T-helper 17 cell (primary cell): ENCODE results near the gene GSG1L. TPM values are rescaled to one million over a fixed set of nuclear protein-coding genes. Genes with fewer than 3 reads are reported as not detected.

ENCODE experiments used
- ATAC-seq: fragments of 150-1000 bp; cut with Tn5 transposase; 2 replicates; pipeline ENCODE4 v1.10.0; 2021; ENCODE audit warnings: mild to moderate bottlenecking, moderate library complexity
- DNase-seq, 3 donors: peaks; one replicate each; pipeline versions ENCODE4 v3.0.0 to v3.0.0-alpha.2; 2020 to 2021
- H3K9me3 ChIP-seq: one replicate; pipeline ENCODE4 v1.7.0; 2013; ENCODE audit warnings: low read length, mild to moderate bottlenecking; ENCODE audit not compliant: control insufficient read depth, poor library complexity, severe bottlenecking
- H3K27ac Mint-ChIP-seq: one replicate; pipeline ENCODE4 v1.8.0; 2022; ENCODE audit warnings: mild to moderate bottlenecking, moderate library complexity, mixed read lengths
- H3K27me3 Mint-ChIP-seq: one replicate; pipeline ENCODE4 v1.8.0; 2022; ENCODE audit warnings: mixed read lengths
- H3K36me3 Mint-ChIP-seq: one replicate; pipeline ENCODE4 v1.8.0; 2022; ENCODE audit warnings: low read depth, mixed read lengths
- H3K4me1 Mint-ChIP-seq: one replicate; pipeline ENCODE4 v1.8.0; 2022; ENCODE audit warnings: mild to moderate bottlenecking, mixed read lengths
- H3K4me3 Mint-ChIP-seq: one replicate; pipeline ENCODE4 v1.8.0; 2022; ENCODE audit warnings: mild to moderate bottlenecking, moderate library complexity, mixed read lengths
- total RNA-seq, 4 donors: library from RNA in 2 of 4; stranded (reverse) in 2 of 4; gene quantifications; one replicate each; pipeline ENCODE4 v1.2.3 and lab custom pipeline; 2022 to 2026

Gene GSG1L
- total RNA-seq, 2 donors from 2014 or later = not detected

- H3K4me3 Mint-ChIP-seq = no peak overlapping the region
These were observed 93.9 kb downstream of the GSG1L start for GRCh38 chr16:27969574-27969973.

DNA sequence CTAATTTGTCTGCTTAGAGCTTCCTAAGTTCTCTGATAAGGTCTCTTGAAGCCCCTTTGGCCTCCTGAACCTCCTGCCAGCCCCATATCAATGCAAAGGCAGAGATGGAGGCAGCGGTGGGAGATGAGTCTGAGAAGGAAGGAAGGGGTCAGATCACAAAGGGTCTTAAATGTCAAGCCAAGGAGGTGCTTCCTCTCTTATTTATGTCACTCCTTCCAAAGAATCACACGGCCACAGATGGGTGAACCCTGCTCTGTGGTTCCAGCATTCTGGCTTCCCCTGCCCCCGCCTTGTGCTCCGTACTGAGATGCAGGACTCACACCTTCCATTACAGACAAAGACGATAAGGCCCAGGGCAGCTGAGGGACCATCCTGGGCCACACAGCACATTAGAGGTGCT lies 96.3 kb downstream of the GSG1L start:
- ATAC-seq (no peak), DNase-seq (no peak)
- H3K27ac Mint-ChIP-seq = no peak overlapping the region
- H3K4me3 Mint-ChIP-seq = no peak overlapping the region
- peaks cover 4% of the 10 kb centered on the region for H3K36me3 Mint-ChIP-seq
- no peaks in the 10 kb centered on the region for H3K9me3 ChIP-seq
- no peaks in the 10 kb centered on the region for H3K4me1 Mint-ChIP-seq
- peaks cover 39% of the 10 kb centered on the region for H3K27me3 Mint-ChIP-seq

More at GRCh38 chr16:27969574-27969973, 93.9 kb downstream of the GSG1L start:
- DNase-seq (no peak), ATAC-seq (no peak)
- no peaks in the 10 kb centered on the region for H3K4me1 Mint-ChIP-seq
- H3K9me3 ChIP-seq = no peaks in the 10 kb centered on the region
- no peak overlapping the region for H3K27ac Mint-ChIP-seq
- H3K27me3 Mint-ChIP-seq = peaks cover 24% of the 10 kb centered on the region
- peaks cover 4% of the 10 kb centered on the region for H3K36me3 Mint-ChIP-seq

DNA sequence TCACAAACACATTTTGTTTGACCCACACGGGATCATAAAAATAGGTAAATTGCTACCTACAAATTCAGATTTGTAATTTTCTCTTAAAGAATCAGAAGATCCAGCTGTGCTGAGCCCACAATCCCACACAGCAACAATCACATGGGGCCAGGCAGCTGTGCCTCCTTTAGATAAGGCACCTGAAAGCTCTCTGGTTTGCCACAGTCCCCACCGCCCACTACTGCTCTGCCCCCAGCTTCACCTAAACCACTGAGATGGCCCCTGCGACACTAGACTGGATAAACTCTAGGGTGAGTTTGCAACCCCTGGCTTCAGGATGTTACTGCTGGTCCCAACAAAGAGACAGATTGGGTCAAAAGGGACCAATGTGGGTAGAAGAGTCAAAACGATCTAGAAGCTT lies 96.8 kb downstream of the GSG1L start:
- DNase-seq (no peak), ATAC-seq (no peak)
- Mint-ChIP-seq H3K4me3 (no peak overlapping the region), H3K4me1 (no peaks in the 10 kb centered on the region), H3K27me3 (peaks cover 39% of the 10 kb centered on the region), H3K27ac (no peak overlapping the region), H3K36me3 (peaks cover 4% of the 10 kb centered on the region)
- no peaks in the 10 kb centered on the region for H3K9me3 ChIP-seq

DNA sequence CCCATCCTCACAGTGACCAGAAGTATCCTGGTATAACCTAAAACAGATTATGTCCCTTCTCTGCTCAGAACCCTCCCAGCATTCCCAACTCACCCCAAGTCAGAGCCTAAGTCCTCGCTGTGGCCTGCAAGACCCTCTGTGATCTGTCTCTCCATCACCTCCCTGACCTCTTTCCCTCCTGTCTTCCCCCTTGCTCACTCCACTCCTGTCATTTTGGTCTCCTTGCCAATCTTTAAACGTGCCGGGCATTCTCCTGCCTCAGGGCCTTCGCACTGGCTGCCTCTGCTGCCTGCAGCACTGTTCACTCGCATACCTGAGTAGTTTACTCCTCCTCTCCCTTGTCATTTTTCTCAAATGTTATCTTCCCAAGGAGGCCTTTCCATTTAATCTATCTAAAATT lies 97.7 kb downstream of the GSG1L start:
- Mint-ChIP-seq H3K36me3 (peaks cover 4% of the 10 kb centered on the region), H3K4me3 (no peak overlapping the region), H3K27ac (no peak overlapping the region), H3K4me1 (no peaks in the 10 kb centered on the region), H3K27me3 (peaks cover 43% of the 10 kb centered on the region)
- ATAC-seq (no peak), DNase-seq (no peak)
- no peaks in the 10 kb centered on the region for H3K9me3 ChIP-seq

- H3K4me1 Mint-ChIP-seq = peaks cover 3% of the 10 kb centered on the region
- H3K36me3 Mint-ChIP-seq = peaks cover 4% of the 10 kb centered on the region
- H3K27ac Mint-ChIP-seq = no peak overlapping the region
- peaks cover 48% of the 10 kb centered on the region for H3K27me3 Mint-ChIP-seq
- H3K9me3 ChIP-seq = no peaks in the 10 kb centered on the region
- ATAC-seq (no peak), DNase-seq (no peak)
- H3K4me3 Mint-ChIP-seq = no peak overlapping the region
These were observed 100.0 kb downstream of the GSG1L start for GRCh38 chr16:27963471-27963965.

DNA sequence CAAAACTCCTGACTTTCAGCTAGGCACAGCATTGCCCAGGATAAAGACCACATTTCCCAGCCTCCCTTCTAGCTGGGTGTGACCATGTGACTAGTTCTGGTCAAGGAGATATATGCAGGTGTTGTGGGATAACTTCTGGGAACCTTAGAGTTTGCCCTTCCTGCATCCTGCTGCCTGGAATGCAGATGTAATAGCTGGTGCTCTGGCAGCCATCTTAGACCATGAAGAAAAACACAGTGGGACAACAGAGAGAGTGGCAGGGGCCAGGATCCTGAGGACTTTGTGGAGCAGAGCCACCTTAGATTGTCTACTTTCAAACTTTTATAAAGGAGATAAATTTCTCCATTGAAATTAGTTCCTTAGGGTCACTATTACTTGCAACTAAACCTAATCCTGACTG lies 101.3 kb downstream of the GSG1L start:
- DNase-seq = no peak
- H3K4me1 Mint-ChIP-seq = peaks cover 3% of the 10 kb centered on the region
- H3K36me3 Mint-ChIP-seq = peaks cover 4% of the 10 kb centered on the region
- no peak overlapping the region for H3K4me3 Mint-ChIP-seq
- peaks cover 48% of the 10 kb centered on the region for H3K27me3 Mint-ChIP-seq
- no peak overlapping the region for H3K27ac Mint-ChIP-seq
- no peak for ATAC-seq
- H3K9me3 ChIP-seq = no peaks in the 10 kb centered on the region

DNA sequence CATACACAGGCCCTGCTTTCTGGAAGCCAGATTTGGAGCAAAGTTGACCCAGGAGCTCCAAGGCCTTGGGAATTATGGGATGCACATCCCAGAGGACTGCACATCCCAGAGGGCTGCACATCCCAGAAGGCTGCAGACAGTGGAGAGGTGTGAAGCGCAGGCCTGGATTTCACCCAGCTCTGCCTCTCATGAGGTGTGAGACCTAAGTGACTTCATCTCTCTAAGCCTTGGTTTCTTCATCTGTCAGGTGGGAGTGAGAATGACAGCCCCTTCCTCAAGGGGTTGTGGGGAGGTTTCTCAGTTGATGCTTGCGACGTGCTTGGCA lies 102.3 kb downstream of the GSG1L start:
- H3K4me3 Mint-ChIP-seq = no peak overlapping the region

GRCh38 chr16:27960619-27961295 lies 102.8 kb downstream of the GSG1L start:
- no peak overlapping the region for H3K4me3 Mint-ChIP-seq
- no peak for DNase-seq
- peaks cover 4% of the 10 kb centered on the region for H3K36me3 Mint-ChIP-seq
- H3K9me3 ChIP-seq = no peaks in the 10 kb centered on the region
- no peak for ATAC-seq
- peaks cover 41% of the 10 kb centered on the region for H3K27me3 Mint-ChIP-seq
- H3K27ac Mint-ChIP-seq = no peak overlapping the region
- H3K4me1 Mint-ChIP-seq = peaks cover 3% of the 10 kb centered on the region

More for the DNA sequence above, 102.3 kb downstream of the GSG1L start:
- no peaks in the 10 kb centered on the region for H3K9me3 ChIP-seq
- ATAC-seq (no peak), DNase-seq (no peak)
- Mint-ChIP-seq H3K36me3 (peaks cover 4% of the 10 kb centered on the region), H3K4me1 (peaks cover 3% of the 10 kb centered on the region), H3K27me3 (peaks cover 46% of the 10 kb centered on the region), H3K27ac (no peak overlapping the region)

GRCh38 chr16:27959914-27960313 lies 103.6 kb downstream of the GSG1L start:
- H3K9me3 ChIP-seq = peaks cover 2% of the 10 kb centered on the region
- no peak for DNase-seq
- Mint-ChIP-seq H3K27ac (peak overlapping the region; percentile 35), H3K4me1 (peaks cover 3% of the 10 kb centered on the region), H3K36me3 (no peaks in the 10 kb centered on the region), H3K27me3 (peaks cover 35% of the 10 kb centered on the region), H3K4me3 (no peak overlapping the region)
- ATAC-seq = no peak

- peaks cover 2% of the 10 kb centered on the region for H3K4me1 Mint-ChIP-seq
- DNase-seq = no peak
- peaks cover 31% of the 10 kb centered on the region for H3K27me3 Mint-ChIP-seq
These were observed 109.3 kb downstream of the GSG1L start for GRCh38 chr16:27954191-27954590.

GRCh38 chr16:27952811-27953210 lies 110.7 kb downstream of the GSG1L start:
- peaks cover 2% of the 10 kb centered on the region for H3K36me3 Mint-ChIP-seq
- no peak overlapping the region for H3K4me3 Mint-ChIP-seq
- H3K27me3 Mint-ChIP-seq = peaks cover 31% of the 10 kb centered on the region
- H3K4me1 Mint-ChIP-seq = peaks cover 2% of the 10 kb centered on the region
- H3K9me3 ChIP-seq = peaks cover 9% of the 10 kb centered on the region
- DNase-seq = no peak
- H3K27ac Mint-ChIP-seq = no peak overlapping the region
- no peak for ATAC-seq

More at GRCh38 chr16:27954191-27954590, 109.3 kb downstream of the GSG1L start:
- Mint-ChIP-seq H3K4me3 (no peak overlapping the region), H3K27ac (no peak overlapping the region), H3K36me3 (peaks cover 2% of the 10 kb centered on the region)
- no peak for ATAC-seq
- H3K9me3 ChIP-seq = peaks cover 9% of the 10 kb centered on the region

GRCh38 chr16:27951489-27952120 lies 111.9 kb downstream of the GSG1L start:
- ATAC-seq (no peak), DNase-seq (no peak)
- Mint-ChIP-seq H3K4me3 (no peak overlapping the region), H3K27ac (no peak overlapping the region), H3K27me3 (peaks cover 36% of the 10 kb centered on the region), H3K4me1 (peaks cover 8% of the 10 kb centered on the region), H3K36me3 (peaks cover 2% of the 10 kb centered on the region)
- peaks cover 9% of the 10 kb centered on the region for H3K9me3 ChIP-seq

- Mint-ChIP-seq H3K4me1 (peaks cover 10% of the 10 kb centered on the region), H3K27ac (no peak overlapping the region), H3K27me3 (peaks cover 43% of the 10 kb centered on the region), H3K4me3 (no peak overlapping the region), H3K36me3 (peaks cover 2% of the 10 kb centered on the region)
- H3K9me3 ChIP-seq = peaks cover 7% of the 10 kb centered on the region
- DNase-seq = no peak
- no peak for ATAC-seq
These were observed 113.2 kb downstream of the GSG1L start for GRCh38 chr16:27950206-27950887.
